AG04449 (cell line): Measurements from ENCODE around the gene DCAF8.

Source experiments
- CTCF ChIA-PET: fragments of 350-600 bp; formaldehyde crosslinking; extraction: SDS; loops from one replicate; lab custom pipeline; 2021; ENCODE audit warnings: antibody characterized with exemption; lab: Yijun Ruan, JAX
- POLR2A ChIA-PET: fragments of 400-600, 350-600 bp; formaldehyde crosslinking; extraction: SDS; loops from one replicate; lab custom pipeline; 2020; ENCODE audit warnings: antibody characterized with exemption, inconsistent platforms; lab: Yijun Ruan, JAX
- DNase-seq: peaks from one replicate; pipeline ENCODE4 v3.0.0-alpha.2; 2010; ENCODE audit warnings: low read depth, low spot score
- H3K4me3 ChIP-seq: 2 replicates; pipeline ENCODE4 v1.5.1; 2011; ENCODE audit warnings: low read depth, mild to moderate bottlenecking, control low read depth, low read length
- CTCF ChIP-seq: IDR thresholded peaks from one replicate; pipeline ENCODE4 v1.5.1; 2011; ENCODE audit warnings: mild to moderate bottlenecking, moderate library complexity, low read length, control low read depth, inconsistent platforms; ENCODE audit not compliant: insufficient read depth; ENCODE audit errors: missing control alignments

The DCAF8 gene

DNA sequence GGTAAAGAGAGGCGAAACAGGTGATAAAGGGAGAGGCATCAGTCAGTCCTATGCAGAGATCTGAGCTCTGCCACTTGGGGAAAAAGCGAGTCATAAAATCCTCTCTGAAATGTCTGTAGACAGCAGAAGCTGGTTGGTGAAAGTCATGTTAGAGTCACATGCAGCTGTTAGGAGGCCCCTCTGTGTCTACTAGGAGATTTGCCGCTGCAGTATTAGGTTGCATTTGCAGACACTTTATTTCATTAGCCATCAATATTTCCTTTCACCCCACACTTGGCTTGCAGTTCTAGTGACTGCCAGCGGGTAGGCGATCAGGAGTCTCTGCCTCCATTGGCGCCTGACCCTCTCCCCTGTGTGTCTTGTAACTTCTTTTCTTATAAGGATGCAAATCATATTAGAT, 94.8 kb downstream of the DCAF8 start:
- no peak overlapping the region for H3K4me3 ChIP-seq
- POLR2A ChIA-PET, result interaction anchor here (0.7 kb wide), 1 partner anchor 105 kb away, joined by 3 read pairs; no protein-coding TSS in a partner anchor
- no peak for TF ChIP-seq CTCF

GRCh38 chr1:160167056-160167455, 95.3 kb downstream of the DCAF8 start:
- CTCF ChIA-PET, result interaction anchor here (1.0 to 2.0 kb wide), 7 partner anchors 10 to 85 kb away, joined by 3 to 13 read pairs (median 5); no protein-coding TSS in a partner anchor
- POLR2A ChIA-PET, result no interaction called here

More for the DNA sequence above, 94.8 kb downstream of the DCAF8 start:
- no peak for DNase-seq
- CTCF ChIA-PET, result interaction anchor here (1.0 to 2.0 kb wide), 7 partner anchors 11 to 84 kb away, joined by 3 to 13 read pairs (median 5); no protein-coding TSS in a partner anchor

GRCh38 chr1:160166166-160166868, 96.0 kb downstream of the DCAF8 start:
- POLR2A ChIA-PET, result no interaction called here
- CTCF ChIA-PET, result interaction anchor here (0.8 to 2.0 kb wide), 8 partner anchors 24 to 85 kb away, joined by 3 to 13 read pairs (median 6); partner anchors contain the start of gene CASQ1
- no peak overlapping the region for H3K4me3 ChIP-seq
- no peak for TF ChIP-seq CTCF
- no peak for DNase-seq

More at GRCh38 chr1:160167056-160167455, 95.3 kb downstream of the DCAF8 start:
- no peak for DNase-seq
- no peak for TF ChIP-seq CTCF
- H3K4me3 ChIP-seq, result no peak overlapping the region
